Caki2 (cell line): ENCODE measurements around the gene SLC25A20. TPM values are rescaled to one million over a fixed set of nuclear protein-coding genes. Genes with fewer than 3 reads are reported as not detected.
"Not testable (repeated sequence)": the region's sequence is repeated elsewhere in the genome, so short reads cannot be mapped to it uniquely, and the experiment has no call there.

Experiments used
- DNase-seq: peaks from one replicate; pipeline ENCODE4 v3.0.0-alpha.2; 2015; ENCODE audit warnings: low read depth
- in situ Hi-C: cut with HindIII; loops from 2 replicates; pipeline ENCODE4 v1.10.0; 2016; ENCODE audit warnings: low sequenced_read_pairs, low pct_unique_long_range_greater_than_20kb, mixed read lengths
- total RNA-seq: library from RNA; depleted of rRNA; stranded (reverse); fragments of >200 nt; shearing (Covaris generic); gene quantifications from 2 replicates; pipeline ENCODE4 v1.2.3, GENCODE V29; 2014; ENCODE audit warnings: low replicate concordance

Gene SLC25A20
- total RNA-seq, 1 experiment from 2014 or later, result 11.0 TPM

GRCh38 chr3:48852151-48852550, 46.5 kb downstream of the SLC25A20 start:
- DNase-seq, result no peak
- in situ Hi-C loops, result no loop called here

- no peak for DNase-seq
- in situ Hi-C loops, result no loop called here
Observed at GRCh38 chr3:48851407-48851806, 47.3 kb downstream of the SLC25A20 start.

GRCh38 chr3:48848816-48849515, 49.7 kb downstream of the SLC25A20 start:
- in situ Hi-C loops, result no loop called here

GRCh38 chr3:48847504-48848423, 50.9 kb downstream of the SLC25A20 start, which contains the start of gene PRKAR2A:
PRKAR2A (minus strand) TSS chr3:48847874; CDS start chr3:48847596, 278 bp downstream.
- peak; percentile 81 for DNase-seq

More at GRCh38 chr3:48848816-48849515, 49.7 kb downstream of the SLC25A20 start:
- no peak for DNase-seq

GRCh38 chr3:48847053-48847503, 51.6 kb downstream of the SLC25A20 start:
- peak; percentile 64 for DNase-seq
- in situ Hi-C loops, result no loop called here

More at GRCh38 chr3:48847504-48848423, 50.9 kb downstream of the SLC25A20 start, which contains the start of gene PRKAR2A:
- in situ Hi-C loops, result no loop called here

GRCh38 chr3:48845170-48845569, 53.5 kb downstream of the SLC25A20 start:
- DNase-seq, result peak; percentile 31
- in situ Hi-C loops, result no loop called here

- DNase-seq, result no peak
- in situ Hi-C loops, result no loop called here
Observed at GRCh38 chr3:48837163-48837562, 61.5 kb downstream of the SLC25A20 start.

GRCh38 chr3:48835650-48836366, 62.9 kb downstream of the SLC25A20 start:
- DNase-seq, result no peak
- in situ Hi-C loops, result no loop called here

GRCh38 chr3:48832684-48833083, 66.0 kb downstream of the SLC25A20 start:
- in situ Hi-C loops, result no loop called here
- no peak for DNase-seq

- DNase-seq, result no peak
- in situ Hi-C loops, result no loop called here
Observed at GRCh38 chr3:48830715-48831114, 68.0 kb downstream of the SLC25A20 start.

GRCh38 chr3:48829525-48829924, 69.2 kb downstream of the SLC25A20 start:
- in situ Hi-C loops, result not testable (repeated sequence)

GRCh38 chr3:48827874-48828273, 70.8 kb downstream of the SLC25A20 start:
- DNase-seq, in situ Hi-C loops: not testable (repeated sequence)

More at GRCh38 chr3:48829525-48829924, 69.2 kb downstream of the SLC25A20 start:
- not testable (repeated sequence) for DNase-seq

- in situ Hi-C loops, result no loop called here
- peak; percentile 19 for DNase-seq
Observed at GRCh38 chr3:48826451-48826850, 72.2 kb downstream of the SLC25A20 start.

GRCh38 chr3:48820612-48821324, 77.9 kb downstream of the SLC25A20 start:
- in situ Hi-C loops, result no loop called here
- no peak for DNase-seq

- in situ Hi-C loops, result no loop called here
- DNase-seq, result no peak
Observed at GRCh38 chr3:48819234-48820221, 79.2 kb downstream of the SLC25A20 start.

GRCh38 chr3:48811524-48811923, 87.2 kb downstream of the SLC25A20 start:
- DNase-seq, result no peak
- in situ Hi-C loops, result no loop called here
